ENCODE results near the gene SFXN2.
"Not testable (repeated sequence)": the region's sequence is repeated elsewhere in the genome, so short reads cannot be mapped to it uniquely, and the experiment has no call there.

Gene SFXN2

DNA sequence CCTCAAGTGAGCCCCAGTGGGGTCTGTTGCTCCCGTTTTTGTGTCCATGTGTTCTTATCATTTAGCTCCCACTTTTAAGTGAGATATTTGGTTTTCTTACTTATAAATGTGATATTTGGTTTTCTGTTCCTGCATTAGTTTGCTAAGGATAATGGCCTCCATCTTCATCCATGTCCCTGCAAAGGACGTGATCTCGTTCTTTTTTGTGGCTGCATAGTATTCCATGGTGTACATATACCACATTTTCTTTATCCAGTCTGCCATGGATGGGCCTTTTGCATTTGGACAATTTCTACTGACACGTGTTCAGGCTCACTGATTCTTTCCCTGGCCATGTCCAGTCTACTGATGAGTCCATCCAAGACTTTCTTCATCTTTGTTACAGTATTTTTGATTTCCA lies 9.6 kb downstream of the SFXN2 start:
- no peak for DNase-seq

DNA sequence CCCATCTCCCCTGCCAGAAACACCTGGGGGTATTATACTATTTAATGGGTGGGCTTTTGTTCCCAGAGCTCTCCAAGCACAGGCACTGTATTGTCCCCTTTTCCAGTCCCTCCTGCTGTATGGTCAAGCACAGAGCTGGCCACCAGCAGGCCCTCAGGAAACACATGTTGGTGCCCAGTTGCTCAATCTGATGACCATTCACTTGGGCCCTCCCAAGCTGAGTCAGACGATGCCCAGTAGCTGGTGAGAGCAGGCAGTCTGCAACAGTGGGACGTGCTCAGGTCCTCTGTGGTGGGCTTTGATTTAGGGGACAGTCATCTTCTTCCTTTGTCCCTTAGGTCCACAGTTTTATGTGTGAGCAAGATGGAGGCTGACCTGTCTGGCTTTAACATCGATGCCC lies 11.8 kb downstream of the SFXN2 start:
- DNase-seq: no peak

- no peak for DNase-seq
Measured at GRCh38 chr10:102727037-102727818, 12.8 kb downstream of the SFXN2 start.

GRCh38 chr10:102729029-102730026 lies 14.9 kb downstream of the SFXN2 start:
- peak; percentile 93 for DNase-seq

DNA sequence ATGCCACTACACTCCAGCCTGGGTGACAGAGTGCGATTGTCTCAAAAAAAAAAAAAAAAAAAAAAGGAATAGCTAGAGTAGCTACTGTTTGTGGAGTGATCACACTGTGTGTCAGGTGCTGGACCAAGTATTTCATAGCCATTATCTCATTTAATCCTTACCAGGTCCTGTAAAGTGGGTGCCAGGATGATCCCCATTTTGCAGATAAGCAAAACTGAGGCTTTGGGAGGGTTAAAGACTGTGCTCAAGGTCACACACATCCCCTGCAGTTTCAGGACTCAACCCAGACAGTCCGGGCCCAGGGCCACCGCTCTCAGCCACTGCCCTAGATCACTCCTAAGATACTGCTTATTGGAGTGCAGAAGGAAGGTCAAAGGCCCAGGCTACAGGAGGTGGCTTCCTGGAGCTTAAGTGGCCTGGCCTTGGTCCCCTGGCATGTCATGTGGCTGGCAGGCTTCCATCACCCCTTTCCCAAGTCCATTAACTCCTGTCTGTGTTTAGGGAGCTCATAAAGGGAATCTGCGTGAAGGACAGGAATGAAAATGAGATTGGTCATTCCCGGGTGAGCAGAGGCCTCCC lies 16.9 kb downstream of the SFXN2 start:
- DNase-seq: no peak

- no peak for DNase-seq
Measured at GRCh38 chr10:102732661-102733060, 18.2 kb downstream of the SFXN2 start.

DNA sequence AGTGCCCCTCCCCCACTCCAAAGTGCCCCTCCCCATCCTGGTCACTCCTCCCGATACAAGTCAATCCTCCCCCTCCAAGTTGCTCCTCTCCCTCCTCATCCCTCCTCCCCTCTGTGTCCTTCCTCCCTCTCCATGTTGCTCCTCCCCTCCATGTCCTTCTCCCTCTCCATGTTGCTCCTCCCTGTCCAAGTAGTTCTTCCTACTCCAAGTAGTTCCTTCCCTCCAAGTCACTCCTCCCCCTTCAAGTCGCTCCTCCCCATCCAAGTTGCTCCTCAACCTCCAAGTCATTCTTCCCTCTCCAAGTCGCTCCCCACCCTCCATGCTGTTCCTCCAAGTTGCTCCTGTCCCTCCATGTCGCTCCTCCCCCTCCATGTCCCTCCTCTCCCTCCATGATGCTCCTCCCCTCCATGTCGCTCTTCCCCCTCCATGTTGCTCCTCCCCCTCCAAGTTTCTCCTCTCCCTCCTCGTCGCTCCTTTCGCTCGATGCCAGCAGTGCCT lies 20.7 kb downstream of the SFXN2 start:
- no peak for DNase-seq

- DNase-seq: peak; percentile 89
Measured at GRCh38 chr10:102738692-102739121, 24.3 kb downstream of the SFXN2 start.

DNA sequence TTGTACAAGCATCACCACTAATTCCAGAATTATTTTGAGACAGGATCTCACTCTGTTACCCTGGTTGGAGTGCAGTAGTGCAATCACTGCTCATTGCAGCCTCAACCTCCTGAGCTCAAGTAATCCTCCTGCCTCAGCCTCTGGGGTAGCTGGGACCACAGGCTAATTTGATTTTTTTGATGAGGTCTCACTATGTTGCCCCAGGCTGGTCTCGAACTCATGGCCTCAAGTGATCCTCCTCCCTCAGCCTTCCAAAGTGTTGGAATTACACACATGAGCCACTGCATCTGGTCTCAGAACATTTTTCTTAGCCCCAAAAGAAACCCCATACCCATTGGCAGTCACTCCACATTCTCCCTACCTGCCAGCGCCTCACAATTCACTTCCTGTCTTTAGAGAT lies 25.8 kb downstream of the SFXN2 start:
- DNase-seq: no peak

GRCh38 chr10:102741726-102742237 lies 27.3 kb downstream of the SFXN2 start:
- DNase-seq: no peak

GRCh38 chr10:102742313-102742712 lies 27.9 kb downstream of the SFXN2 start:
- not testable (repeated sequence) for DNase-seq

GRCh38 chr10:102743078-102743587 lies 28.7 kb downstream of the SFXN2 start:
- DNase-seq: no peak

DNA sequence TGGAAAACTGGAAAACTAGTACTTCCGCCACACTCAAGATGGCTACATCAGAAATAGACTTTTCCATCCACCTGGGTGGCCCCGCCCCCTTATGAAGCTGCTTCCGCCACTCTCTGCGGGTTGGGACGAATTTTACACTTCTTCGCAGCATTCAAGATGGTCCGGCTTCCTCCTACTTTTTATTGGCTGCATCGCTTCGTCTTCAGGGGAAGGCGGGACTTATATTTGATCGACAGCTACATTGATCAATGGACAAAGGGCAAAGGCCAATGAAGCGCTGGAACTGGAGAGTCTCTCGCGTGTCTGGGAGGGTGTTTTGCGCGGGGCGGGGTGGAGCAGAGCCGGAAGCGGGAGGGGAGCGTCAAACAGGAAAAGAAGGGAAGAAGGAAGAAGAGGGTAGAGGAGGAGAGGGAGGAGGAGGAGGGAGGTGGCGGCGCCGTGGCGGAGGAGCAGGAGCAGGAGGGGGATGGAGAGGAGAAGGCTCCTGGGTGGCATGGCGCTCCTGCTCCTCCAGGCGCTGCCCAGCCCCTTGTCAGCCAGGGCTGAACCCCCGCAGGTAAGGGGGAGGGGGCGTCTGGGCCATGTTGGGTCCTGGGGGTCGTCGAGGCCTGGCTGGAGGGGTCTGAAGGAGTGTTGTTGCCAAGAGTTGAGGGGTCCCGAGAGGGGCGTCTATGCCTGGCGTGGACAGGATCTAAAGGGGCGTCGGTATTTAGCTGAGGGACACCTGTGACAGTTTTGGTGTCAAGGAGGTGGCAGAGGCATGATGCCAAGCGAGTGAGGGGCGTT lies 29.3 kb downstream of the SFXN2 start, which contains the start of gene WBP1L:
TSS of gene WBP1L (plus strand) at position 361 of the 786 bp plus-strand sequence. CDS start at position 467, 106 bp downstream.
- peak; percentile 99 for DNase-seq

DNA sequence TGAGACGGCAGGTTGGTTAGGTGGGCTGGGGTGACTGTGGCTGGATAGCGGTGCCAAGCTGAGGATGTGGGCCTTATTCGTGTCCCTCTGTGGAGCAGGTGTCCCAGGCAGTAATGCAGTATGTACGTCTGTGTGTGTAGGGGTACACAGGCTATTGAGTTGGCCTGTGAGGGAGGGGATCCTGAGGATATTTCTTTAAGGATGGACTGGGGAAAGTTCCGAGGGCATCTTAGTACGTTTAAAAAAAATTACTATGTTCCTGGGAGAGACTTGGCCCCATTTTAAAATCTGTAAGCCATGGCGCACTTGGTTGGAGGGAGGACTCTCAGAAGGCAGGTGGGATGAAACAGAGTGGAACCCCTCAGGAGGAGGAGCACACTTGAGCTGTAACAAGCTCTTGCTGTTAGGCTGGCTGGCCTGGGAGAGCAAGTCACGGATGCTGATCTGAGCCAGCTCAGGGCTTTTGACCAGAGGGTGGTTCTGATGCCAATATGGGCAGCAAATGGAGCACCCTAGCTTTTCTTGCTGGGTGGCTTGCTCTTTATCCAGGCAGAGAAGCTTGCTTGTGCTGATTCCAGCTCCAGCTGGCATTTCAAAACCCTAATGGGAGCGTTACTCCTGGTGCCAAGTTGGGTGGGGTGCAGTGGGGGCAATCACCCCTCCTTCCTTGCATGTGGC lies 30.1 kb downstream of the SFXN2 start:
- peak; percentile 54 for DNase-seq

DNA sequence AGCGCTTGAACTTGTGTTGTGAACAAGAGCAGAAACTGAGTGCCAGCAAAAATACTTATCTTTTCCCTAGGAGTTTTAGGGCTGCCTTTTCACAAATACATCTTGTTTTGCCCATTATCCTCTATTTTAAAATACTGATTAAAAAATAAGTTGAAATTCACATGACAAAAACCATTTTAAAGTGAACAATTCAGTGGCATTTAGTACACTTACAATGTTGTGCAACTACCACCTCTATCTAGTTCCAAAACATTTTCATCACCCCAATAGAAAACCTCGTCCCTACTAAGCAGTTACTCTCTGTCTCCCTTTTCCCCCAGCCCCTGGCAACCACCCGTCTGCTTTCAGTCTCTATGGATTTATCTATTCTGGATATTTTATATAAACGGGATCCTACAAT lies 30.7 kb downstream of the SFXN2 start:
- no peak for DNase-seq

- no peak for DNase-seq
Measured at GRCh38 chr10:102752266-102752930, 38.0 kb downstream of the SFXN2 start.

- DNase-seq: peak; percentile 86
Measured at GRCh38 chr10:102752934-102753664, 38.7 kb downstream of the SFXN2 start.

- no peak for DNase-seq
Measured at GRCh38 chr10:102753718-102754117, 39.3 kb downstream of the SFXN2 start.

DNA sequence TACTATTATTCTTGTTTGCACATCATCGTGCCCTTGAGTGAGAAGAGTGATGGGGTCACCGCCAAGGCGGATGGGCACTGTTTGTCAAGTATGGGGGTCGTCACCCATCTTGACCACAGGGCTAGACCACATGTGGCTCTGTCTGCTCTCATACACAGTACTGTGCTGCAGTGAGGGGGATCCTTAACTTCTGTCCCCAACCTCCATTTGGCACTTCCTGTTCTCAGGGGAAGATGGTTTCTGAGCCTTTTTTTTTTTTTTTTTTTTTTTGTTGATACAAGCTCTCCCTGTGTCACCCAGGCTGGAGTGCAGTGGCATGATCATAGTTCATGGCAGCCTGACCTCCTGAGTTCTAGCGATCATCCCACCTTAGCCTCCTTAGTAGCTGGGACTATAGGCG lies 42.9 kb downstream of the SFXN2 start:
- DNase-seq: no peak
